Stimulated activated CD8-positive, alpha-beta memory T cell treated with anti-CD3 and anti-CD28 coated beads, Interleukin-4, amount 100 ng/mL, for 1 hour (primary cell): ENCODE data around the gene OCA2.
"Not testable (repeated sequence)": the region's sequence is repeated elsewhere in the genome, so short reads cannot be mapped to it uniquely, and the experiment has no call there.

Experiments used
- DNase-seq, 2 donors: peaks; one replicate each; pipeline ENCODE4 v3.0.0-alpha.2; 2020; ENCODE audit warnings: low read depth in 2 of 2, low spot score in 1 of 2

The OCA2 gene

DNA sequence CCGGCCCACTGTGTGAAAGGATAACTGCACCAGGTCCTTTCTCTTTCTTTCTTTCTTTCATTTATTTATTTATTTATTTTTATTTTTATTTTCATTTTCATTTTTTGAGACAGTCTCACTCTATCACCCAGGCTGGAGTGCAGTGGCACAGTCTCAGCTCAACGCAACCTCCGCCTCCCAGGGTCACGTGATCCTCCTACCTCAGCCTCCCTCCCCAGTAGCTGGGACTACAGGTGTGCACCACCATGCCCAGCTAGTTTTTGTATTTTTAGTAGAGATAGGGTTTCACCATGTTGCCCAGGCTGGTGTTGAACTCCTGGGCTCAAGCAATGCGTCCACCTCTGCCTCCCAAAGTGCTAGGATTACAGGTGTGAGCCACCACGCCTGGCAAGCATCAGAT lies 146.5 kb downstream of the OCA2 start:
- not testable (repeated sequence) for DNase-seq

DNA sequence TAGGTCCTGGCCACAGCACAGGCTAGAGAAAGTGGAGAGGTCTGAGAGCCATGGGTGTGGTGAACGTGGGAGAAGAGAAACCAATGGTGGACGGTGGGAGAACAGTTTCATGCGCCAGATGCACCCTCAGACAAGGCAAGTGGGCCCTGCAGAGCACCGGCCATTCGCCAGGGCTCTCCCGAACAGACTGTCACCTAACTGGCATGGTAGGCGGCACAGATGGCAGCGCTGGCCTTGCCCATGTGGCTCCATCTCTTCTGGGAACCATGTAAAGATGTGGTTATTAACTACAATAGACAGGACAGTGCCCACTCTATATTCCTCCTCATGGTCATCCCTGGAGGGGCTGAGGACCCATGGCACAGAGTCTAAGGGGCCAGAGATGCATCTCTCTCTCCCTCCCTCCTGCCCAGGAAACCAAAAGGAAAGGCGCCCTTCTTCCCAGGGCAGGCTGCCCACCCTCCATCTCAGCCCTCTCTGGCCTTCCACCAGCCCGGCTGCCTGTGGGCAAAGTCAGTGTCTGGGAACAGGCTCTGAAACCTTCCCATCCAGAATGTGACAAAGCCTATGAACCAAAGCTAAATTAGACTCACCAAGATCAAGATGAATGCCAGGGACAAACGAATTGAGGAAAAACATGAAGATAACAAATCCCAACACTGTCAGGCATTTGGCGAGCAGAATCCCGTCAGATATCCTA lies 147.8 kb downstream of the OCA2 start:
- DNase-seq, result no peak

DNA sequence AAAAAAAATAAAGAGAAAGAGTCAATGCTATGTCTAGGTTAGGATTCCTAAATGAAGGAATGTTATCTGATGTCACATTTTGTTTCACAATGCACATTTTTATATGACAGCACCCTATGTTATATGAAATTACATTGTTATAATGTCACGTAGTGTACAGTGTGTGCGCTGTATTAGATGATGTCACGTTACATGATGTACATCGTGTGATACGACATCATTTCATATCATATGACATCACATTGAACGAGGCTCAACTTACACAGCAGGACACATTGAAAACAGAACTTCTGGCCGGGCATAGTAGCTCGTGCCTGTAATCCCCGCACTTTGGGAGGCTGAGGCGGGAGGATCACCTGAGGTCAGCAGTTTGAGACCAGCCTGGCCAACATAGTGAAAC lies 150.0 kb downstream of the OCA2 start:
- DNase-seq, result no peak

DNA sequence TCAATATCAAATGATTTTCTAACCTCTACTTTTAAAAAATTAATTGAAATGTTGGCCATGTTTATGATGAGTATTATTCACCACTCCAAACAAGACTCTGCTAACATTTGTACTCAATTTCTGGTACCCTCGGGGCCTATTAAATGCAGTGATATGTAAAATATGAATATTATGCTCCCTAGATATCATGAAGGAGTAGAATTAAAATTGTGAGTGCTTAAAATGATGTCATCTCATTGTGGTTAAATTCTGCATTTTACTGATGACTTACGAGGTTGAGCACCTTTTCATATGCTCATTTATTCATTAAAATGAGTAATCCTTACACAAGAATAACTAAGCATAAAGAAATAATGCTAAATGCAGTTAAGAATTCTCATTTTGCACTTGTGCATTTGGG lies 159.9 kb downstream of the OCA2 start:
- no peak for DNase-seq

DNA sequence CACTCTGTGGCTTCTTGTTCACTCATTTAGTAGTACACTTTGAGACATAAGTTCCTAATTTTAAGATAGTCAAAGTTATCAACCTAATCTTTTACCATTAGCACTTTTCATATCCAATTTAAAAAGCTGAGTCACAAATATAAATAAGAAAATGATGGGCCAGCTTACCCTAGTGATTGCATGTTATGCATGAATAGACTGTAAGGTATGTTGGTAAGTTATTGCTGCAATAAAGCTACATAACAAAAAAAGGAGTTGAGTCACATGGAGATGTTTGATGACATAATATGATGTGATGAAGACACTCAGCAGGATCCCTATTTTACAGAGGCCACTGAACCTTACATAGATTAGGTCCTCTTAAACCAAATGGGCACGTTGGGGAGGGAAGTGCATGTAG lies 161.3 kb downstream of the OCA2 start:
- DNase-seq, result no peak

DNA sequence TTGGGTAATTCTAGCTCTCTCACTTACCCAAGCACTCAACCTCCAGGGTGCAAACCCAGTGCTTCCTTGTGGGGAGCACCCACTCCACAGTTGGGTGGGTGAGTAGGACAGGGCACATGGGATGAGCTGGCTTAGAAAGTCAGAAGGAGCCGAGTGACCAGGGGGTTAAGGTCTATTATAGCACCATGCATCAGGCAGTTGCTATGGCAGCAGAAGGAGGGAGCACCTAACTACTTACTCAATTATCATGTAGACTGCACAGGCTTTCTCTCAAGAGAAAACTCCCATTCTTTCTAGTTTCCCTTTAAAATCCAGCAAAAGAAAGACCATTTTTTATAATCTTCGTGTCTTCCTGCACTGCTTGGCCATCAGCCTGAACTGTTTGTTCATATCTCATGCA lies 163.0 kb downstream of the OCA2 start:
- no peak for DNase-seq

DNA sequence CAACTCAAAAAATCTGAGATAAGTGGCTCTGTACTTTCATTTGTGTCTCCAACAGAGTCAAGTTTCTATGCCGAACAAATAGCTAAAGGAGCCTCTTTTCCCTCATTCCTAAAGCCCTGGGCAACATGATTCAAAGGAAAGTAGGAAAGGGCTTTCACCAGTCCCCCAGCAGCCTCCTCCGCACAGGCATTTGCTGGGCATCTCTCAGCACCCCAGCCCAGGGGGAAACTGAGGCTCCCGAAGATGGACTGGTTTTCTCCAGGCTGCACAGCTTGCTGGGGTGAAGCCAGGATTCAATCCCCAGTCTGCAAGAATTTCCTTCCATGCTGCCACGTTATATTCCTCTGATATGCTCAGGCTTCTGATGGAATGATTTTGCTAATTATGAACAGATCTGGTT lies 163.8 kb downstream of the OCA2 start:
- DNase-seq, result no peak

DNA sequence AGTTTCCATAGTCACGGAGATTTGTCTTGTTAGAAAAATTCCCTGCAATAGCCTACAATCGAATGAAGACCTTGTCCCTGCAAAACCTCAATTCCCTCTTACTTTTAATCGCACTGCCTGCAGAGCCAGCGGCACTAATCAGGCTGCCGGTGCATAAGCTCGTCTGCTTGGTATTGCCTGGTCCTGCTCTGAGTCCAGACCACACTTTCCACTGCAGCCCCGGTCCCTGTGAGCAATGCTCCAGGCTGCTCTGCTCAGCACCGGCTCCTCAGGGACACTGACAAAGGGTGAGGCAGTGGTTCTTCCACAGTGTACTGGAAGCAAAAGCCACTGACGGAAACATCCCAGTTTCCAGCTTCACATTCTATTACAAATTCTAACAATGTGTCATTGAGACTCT lies 164.3 kb downstream of the OCA2 start:
- no peak for DNase-seq

DNA sequence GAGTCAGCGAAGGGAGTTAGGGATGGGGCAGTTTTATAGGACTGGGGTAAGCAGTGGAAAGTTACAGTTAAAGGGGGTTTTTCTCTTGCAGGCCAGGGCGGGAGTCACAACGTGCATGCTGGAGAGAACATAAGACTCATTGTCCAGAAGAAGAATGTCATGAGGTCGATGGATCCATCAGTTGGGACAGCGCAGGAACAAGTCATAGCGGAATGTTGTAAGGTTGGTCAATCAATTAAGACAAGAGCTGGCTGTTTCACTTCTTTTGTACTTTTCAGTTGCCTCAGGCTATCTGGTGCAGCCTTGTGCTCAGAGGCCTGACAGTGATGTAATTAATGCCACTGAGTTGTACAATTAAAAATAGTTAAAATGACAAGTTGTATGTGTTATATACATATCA lies 165.6 kb downstream of the OCA2 start:
- DNase-seq, result no peak

DNA sequence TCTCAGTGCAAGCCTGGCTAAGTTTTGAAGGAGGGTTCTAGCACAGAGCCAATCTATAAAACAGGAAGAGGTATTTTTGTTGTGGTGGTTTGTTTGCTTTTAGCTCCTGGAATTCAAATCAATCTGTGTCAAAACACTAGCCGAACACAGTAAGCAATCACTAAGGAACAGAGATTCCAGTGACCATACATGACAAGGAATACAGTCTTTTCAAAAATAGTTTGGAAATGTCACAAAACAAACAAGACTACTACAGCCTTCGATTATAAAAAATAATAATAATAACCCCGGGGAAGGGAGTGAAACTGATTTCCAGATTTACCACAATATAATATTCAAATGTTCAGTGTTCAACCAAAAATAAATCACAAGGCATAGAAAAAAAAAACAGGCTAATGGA lies 166.5 kb downstream of the OCA2 start:
- no peak for DNase-seq

DNA sequence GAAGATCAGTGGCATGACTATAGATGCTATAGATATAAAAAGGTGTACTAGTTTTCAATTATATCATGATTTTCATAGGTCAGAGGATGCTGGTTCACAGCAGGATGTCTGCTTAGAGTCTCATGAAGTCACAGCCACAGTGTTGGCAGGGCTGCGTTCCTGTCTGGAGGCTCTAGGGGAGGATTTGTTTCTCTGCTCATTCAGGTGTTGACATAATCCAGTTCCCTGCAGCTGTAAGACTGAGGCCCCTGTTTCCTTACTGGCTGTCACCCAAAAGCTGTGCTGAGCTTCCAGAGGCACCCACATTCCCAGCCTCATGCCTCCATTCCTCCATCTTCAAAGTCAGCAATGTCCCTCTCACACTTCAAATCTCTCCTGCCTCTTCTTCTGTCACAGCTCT lies 170.7 kb downstream of the OCA2 start:
- no peak for DNase-seq

DNA sequence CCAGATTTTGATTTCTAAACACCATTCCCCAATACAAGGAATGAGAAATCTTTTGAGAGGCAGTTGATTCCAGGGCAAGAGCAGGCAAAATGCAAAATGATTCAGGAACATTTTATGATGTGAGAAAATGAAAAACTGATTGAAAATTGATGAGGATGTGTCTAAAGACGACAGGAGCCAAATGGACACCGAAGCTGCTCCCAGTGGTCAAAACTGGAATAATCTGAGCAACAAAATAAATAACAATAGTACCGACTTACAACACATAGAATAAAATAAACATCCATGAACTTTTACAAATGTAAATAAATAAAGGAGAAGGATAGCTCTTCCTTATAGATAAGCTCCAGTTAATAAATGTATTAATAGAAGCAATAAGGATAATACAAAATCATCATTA lies 186.8 kb downstream of the OCA2 start:
- no peak for DNase-seq

DNA sequence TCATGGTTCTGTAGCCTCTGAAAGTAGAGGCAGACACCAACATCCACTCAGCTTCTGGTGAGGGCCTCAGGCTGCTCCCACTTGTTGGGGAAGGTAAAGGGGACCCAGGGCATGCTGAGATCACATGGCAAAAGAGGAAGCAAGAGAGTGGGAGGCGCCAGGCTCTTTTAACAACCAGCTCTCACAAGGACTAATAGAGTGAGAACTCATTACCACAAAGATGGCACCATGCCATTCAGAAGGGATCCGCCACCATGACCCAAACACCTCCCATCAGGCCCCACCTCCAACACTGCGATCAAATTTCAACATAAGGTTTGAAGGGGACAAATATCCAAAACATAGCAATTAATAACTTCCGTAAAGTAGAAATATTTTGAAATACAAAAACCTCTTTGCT lies 192.3 kb downstream of the OCA2 start:
- DNase-seq, result no peak

DNA sequence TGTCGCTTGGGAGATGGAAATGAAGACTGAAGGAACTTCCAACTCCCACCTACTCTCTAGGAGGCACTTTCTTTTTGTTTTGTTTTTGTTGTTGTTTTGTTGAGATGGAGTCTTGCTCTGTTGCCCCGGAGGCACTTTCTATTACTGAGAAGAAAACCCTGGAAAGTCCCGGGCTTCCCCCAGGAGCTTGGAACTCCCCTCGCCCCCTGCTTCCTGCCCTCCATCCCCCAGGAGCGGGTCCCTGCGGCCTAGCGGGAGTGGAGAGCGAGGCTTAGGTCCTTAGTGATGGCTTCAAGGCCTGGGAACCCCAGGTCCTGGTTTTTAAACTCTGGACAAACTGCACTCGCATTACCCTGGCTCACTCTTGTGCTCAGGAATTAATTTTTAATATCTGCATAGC lies 195.7 kb downstream of the OCA2 start:
- no peak for DNase-seq

DNA sequence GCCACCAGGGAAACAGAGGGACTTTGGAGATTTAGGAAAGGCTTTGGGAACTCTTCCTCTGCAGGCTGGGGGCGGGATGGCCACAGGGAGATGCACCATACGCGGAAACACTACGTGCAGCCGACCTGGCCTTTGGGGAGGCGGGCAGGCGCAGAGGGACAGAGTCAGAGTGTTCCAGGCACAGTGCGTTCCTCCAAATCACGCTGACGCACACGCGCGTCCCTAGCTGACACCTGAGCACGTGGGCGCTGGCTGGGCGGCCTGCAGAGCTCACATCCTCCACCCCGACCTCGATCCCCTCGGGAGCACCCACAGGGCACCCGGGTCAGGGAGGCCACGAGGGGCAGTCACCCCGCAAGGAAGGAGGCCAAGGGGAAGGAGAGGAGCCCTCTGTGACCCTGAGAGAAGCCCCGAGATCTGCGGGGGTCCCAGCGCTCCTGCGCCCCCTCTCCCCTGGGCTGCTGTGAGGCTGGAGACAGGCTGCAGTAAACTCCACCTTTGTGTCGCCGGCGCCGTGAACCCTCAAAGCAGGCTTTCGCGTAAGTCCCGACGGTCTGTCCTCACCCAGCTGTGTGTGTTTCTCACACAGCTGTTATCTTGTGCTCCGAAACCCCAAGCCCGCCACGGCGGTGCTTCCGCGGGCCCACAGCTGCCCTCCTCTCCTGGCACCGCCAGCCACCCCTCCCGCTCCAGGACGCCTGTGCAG lies 196.3 kb downstream of the OCA2 start:
- no peak for DNase-seq

DNA sequence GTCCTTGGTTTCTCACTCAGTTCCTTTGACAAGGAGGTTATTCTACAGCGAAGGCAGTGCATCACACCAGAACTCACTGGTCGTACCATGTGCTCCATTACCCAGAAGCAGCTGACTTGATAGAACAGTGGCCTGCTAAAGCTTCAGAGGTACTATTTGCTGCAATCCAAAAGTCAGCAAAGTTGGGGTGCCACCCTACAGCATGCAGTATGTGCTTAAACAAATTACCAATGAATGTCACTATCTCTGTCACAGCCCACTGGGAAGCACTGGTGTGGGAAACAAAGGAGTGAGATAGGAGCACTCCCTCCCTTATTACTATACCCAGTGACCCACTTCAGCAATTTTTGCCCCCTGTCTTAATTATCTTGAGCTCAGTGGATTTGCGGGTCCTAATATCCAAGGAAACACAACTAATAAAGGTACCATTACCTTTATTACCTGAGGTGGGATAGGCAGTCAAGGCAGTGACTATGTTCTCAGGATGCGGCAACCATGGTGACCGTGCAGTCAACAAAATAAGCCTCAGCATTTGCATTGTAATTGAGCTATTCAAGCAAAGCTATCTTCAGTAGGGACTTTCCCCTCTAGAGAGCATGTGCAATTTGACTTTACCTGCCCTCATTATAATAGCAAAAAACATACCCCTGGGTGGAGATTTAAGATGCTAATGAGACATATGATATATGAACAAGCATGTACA lies 199.4 kb downstream of the OCA2 start:
- DNase-seq, result no peak

DNA sequence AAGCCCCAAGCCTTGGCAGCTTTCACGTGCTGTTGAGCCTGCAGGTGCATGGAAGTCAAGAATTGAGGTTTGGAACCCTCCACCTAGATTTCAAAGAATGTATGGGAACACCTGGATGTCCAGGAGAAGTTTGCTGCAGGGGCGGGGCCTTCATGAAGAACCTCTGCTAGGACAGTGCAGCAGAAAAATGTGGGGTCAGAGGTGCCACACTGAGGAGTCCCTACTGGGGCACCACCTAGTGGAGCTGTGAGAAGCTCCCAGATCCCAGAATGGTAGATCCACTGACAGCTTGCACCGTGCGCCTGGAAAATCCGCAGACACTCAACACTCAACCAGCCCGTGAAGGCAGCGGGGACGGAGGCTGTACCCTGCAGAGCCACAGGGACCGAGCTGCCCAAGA lies 201.6 kb downstream of the OCA2 start:
- no peak for DNase-seq

DNA sequence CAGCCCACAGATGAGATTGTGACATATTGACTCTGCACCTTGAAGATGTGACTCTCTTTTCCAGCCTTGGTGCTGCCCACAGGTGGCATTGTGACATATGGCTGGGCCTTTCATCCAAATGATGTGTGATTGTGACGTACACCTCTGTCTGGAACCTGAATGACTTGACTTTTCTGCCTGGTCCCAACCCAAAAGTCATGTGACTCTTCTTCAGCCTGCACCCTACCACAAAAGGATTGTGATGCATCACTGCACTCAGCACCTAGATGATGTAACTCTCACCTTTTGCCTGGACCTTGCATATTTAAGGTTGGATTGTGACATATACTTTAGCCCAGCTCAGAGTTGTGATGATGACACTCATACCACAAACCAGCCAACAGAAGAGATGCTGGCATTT lies 204.5 kb downstream of the OCA2 start:
- no peak for DNase-seq

DNA sequence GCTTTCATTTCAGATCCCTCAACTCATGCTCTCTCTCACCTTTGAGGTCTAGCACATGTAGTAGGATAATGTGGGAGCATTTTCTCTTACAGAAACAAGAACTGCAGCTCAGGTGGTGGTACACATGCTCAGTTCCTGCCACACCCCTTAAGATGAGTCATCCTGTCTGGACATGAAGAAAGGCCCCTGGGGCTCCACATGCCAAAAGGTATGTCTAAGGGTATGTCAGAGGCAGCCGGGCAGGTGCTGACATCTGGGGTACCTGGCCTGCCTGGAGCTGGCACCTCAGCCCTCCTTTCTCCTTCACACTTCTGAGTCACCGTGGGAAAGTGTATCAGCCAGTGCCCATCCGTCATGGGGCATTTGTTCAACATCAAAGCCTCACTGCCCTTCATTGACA lies 209.9 kb downstream of the OCA2 start:
- DNase-seq, result no peak

DNA sequence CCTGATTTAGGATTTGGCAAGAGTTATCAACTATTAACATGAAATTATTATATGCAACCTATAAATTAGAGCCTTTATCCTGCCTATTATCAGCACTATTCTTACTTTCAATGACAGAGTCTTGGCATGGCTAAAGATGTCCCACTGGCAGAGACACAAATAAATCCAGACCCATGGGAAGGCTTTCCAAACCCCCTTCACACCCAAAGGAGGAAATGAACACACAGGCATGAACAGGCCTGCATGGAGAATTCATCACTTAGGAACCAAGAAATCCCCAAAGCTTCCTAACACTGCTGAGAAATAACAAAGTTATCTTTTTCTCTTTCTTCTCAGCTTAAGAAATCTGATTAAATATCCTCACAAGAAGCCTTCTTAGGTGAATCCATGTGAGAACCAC lies 213.9 kb downstream of the OCA2 start:
- DNase-seq, result no peak

DNA sequence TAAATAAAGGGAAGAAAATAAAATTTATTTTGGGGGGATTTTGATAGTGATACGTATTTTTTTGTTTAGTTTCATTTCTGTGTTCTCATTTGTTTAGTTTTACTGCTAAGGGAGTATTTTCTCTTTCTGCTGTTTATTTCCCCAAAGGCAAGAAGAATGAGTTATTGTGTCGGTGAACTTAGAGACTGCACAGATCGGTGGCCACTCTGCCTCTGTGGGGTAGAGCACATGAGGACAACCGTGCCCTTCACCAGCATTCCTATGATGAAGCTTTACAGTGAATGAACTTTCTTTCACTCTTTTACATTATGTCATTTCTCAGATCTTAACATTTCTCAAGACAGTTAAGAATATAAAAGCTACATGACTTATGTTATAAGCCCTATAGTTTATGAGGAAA lies 214.4 kb downstream of the OCA2 start:
- no peak for DNase-seq

DNA sequence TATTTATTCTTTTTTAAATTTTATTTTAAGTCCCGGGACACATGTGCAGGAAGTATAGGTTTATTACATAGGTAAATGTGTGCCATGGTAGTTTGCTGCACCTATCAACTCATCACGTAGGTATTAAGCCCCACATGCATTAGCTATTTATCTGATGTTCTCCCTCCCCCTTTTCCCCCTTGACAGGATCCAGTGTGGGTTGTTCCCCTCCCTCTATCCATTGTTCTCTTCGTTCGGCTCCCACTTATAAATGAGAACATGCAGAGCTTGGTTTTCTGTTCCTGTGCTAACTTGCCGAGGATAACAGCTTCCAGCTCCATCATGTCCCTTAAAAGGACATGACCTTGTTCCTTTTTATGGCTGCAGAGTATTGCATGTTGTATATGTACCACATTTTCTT lies 220.3 kb downstream of the OCA2 start:
- DNase-seq, result no peak

DNA sequence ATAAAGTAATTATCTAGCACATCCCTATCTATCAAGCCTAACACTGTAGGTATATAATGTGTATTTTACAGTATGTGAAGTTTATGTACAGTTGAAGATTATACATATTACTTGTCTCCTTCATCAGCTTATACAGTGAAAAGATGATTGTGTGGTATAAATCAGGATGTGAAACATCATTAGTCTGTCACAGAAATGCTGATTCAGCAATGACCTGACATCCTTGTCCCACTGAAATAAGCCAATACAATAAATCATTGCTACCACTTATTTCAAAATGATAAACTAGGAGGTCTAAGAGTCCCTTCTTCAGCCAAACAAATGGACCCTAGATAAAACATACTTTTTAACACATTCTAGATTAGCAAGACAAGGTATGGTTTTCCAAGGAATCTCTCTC lies 225.3 kb downstream of the OCA2 start:
- DNase-seq, result no peak
